HG02884 (cell line): ENCODE data around the gene TBX15.

Source experiments
- ATAC-seq: cut with Tn5 transposase; IDR thresholded peaks from one replicate; pipeline ENCODE4 v1.9.1; 2021; ENCODE audit warnings: mild to moderate bottlenecking, moderate library complexity; ENCODE audit not compliant: unreplicated experiment

Gene TBX15

DNA sequence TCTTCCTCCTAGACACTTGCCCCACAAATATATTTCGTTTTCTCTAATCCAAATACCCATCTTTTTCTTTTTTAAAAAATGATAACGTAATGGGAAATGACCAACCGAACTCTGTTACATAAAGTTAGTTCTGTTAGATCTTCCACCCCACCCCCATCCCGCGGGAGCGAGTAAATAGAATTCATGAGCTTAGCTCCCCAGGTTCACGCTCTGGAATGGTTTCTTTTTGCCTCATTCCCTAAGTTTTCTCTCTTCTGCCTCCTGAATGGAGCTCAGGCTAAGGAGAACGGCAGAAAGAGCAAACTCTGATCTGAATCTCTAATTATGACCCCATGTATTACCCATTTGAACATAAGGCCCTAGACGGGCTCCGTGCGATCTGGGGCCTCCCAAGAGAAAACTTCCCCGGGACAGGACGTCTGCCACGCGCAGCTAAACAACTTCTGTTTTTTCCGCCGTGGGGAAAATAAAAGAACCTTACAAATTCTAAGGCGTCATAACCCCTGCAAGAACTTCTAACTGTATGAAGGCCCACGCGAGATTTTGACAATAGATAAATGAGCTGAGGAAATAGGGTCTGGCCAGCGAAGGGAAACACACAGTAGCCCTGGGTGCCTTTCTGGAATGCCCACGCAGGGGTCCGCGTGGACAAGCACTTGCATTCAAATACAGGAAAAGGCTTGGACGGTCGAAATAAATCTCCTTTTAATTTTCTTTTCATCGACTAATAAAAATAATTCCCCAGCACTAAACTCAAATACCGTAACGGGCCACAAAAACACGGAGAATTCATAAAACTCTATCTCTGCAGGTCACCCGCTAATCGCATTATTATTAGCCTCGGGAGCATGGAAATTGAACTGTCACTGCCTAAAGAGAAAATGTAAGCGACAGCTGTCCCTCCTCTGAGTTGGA is 2.2 kb downstream of the TBX15 start:
- ATAC-seq = no peak

DNA sequence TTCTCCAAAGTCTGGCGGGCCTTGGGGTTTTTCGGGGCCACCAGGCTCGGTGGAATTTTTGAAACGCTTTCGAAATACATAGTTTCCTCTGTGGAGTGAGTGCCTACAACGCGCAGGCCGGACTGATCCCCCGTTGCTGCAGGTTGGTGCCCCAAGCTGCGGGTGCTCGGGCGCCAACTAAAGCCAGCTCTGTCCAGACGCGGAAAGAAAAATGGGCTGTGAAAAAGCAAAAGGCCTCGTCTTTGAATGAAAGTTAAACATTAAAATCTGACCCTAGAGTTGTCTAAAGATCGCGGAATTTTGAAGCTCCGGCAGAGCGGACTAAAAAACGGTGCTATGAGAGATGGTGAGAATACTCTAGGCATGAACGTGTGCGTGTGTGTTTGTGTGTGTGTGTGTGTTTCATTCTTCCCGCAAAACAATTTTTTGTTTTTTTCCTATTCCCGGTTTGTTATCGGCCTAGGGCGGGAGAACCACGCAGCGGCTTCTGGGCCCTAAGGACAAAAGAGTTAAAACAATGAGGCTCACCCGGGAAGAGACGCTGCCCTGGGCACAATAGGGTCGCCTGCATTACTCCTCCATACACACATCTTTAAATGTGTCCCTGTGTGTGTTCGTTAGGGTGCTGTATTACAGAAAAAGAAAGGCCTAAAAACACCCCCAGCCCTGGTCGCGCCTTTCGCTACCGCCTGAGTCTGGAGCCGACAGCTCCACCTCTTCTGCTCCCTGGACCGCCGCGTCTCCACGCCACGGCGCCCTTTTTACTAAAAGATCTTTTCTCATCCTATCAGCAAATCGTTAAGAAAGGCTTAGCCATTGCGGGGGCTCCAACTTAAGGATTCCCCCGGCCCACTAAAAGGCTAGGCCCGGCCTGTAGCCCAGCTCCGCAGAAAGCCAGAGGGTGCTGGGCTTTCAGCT is 3.2 kb downstream of the TBX15 start:
- no peak for ATAC-seq

DNA sequence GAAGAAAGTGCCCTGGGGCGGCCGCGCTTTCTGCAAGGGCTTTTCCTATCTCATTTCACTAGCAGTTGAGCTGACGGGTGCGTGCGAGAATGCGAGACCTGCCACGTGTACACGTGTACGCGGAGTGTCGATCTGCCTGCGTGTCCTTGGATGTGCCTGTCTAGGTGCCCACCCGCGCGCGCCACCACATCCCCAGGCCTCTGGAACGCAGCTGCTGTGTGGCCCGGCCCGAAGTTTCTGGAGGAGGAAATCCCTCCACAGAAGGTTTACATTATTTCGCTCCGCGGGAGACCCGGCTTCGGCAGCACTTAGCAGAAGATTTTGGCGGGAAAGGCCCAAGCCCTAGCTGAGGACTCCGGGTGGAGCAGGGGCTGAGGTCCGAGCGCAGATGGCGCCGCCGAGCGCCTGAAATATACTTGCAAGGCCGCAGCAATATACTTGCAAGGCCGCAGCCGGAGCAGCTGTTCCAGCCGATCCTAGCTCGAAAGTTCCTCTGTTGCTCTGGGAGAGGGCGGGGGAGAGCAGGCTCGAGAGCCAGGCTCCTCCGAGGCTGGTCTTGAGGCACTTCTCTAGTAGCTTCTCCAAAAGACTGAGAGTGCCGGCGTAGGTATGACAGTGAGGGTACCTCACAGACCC is 3.9 kb downstream of the TBX15 start:
- no peak for ATAC-seq

DNA sequence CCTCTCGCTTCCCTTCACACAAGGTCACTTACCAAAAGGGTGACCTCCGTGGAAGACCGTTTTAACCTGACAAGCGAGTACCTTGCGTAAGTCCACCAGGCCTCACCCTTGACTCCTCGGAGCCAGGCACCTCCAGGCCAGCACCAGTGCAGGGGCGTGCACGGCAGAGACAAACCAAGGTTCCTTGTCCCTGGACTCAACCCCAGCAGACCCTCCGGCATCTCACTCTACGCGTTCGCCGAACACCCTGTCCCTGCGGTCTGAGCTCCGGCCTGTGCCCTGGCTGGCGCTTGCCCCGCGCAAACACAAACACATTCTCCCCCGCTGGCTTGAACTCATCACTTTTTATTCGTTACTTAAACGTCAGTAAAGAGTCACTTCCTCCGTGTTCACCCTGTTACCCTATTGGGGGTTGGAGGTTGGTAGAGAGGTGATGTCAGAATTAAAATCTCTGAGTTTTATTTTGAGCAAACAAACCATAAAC is 4.5 kb downstream of the TBX15 start:
- ATAC-seq = no peak

DNA sequence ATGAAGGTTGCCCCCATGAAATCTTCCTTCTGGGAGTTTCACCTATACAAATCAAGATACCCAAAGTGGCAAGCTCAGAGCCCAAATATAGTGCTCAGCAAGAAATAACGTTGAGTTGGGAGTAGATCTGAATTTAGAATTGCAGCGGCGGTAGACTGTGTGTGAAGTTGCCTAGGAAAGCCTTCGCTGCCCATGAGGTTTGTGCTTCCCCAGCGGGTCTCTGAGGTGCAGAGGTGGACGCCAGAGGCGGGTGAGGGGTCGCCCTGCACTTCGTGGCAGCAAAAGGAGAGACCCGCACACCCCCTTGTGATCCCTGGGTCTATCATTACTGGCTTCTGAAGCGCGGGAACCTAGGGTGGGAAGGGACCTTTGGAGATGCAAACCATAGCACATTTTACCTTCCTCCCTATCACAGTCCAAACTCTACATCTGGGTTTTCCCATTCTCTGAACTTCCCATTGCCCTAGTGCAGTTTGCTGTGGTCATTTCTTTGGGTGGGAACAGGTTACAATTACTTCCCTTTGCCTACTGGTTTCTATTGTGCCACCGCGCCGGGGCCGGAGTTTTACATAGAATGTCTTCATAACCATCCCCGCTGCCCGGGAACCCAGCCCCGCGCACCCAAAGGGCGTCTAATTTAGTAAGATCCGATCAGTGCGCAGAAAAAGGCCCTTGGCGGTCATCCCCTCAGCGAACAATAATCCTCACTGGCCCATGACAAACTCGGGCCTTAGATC is 5.2 kb downstream of the TBX15 start:
- no peak for ATAC-seq

DNA sequence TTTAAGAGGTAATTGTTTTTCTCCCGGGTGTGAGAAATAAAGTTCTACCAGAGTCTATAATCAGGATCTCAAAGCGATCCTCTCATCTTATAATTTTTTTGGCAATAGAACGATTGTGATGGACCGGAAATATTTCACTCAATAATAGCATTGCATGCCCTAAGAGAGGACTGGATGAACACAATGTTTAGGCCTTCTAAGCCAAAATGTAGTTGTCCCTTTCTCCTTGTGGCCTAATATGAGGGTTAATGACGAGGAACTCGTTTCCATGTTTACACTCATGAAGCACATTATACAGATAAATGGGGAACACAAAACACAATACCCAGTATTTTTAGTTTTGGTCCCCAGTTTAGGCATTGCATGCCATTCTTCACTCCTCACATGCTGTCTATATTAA is 5.9 kb downstream of the TBX15 start:
- no peak for ATAC-seq

DNA sequence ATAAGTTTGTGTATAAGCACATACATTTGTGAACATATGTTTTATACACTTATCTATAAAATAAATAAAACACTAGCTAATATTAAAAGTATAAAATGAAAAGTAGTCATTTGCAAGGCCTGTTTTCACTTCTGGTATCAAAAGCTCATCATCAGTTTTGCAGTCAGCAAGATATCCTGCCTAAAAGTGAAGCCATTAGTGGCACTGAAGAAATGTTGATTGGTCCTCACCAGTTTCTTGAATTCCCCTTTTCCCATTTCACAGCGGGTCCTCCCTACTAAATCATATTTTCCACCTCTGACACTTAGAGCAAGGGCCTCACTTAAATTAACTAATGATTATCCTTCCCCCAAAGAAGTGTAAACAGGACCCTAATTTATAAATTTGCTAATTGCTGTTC is 6.7 kb downstream of the TBX15 start:
- ATAC-seq = no peak

DNA sequence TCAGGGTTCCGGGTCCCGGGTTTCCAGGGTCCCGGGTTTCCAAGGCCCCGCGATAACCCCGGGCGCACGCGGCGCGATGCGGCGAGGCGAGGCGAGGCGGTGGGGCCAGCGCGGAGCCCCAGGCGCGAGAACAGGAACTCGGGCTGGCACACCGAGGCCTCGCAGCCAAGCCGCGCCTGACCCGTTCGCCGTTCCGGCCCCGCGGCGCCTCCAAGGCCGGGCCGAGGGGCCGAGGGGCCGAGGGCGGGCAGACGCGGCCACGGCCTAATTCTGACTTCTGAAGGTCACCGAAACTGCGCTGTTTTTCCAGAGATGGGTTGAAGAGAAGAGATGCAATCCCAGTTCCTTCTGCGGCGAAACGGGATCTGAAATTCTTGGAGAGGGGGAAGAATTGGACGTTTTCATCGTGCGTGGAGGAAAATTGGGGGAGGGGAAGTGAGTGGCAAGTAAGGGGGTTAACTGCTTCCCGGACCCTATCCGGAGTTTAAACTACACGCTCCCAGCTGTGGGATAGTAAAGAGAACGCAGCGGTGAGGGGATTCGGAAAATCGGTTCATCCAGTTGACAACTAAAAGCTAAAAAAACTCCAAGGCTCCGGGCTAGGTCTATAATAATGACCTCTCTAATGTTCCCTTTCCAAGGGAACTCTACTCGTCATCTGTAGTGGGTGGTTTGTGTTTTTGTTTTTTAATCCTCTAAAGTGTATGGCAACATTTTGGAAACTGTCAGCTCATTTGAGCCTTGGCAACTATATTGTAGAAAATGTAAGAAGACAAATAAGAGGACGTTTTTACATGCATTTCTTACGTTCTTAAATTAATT is 8.2 kb downstream of the TBX15 start:
- no peak for ATAC-seq

DNA sequence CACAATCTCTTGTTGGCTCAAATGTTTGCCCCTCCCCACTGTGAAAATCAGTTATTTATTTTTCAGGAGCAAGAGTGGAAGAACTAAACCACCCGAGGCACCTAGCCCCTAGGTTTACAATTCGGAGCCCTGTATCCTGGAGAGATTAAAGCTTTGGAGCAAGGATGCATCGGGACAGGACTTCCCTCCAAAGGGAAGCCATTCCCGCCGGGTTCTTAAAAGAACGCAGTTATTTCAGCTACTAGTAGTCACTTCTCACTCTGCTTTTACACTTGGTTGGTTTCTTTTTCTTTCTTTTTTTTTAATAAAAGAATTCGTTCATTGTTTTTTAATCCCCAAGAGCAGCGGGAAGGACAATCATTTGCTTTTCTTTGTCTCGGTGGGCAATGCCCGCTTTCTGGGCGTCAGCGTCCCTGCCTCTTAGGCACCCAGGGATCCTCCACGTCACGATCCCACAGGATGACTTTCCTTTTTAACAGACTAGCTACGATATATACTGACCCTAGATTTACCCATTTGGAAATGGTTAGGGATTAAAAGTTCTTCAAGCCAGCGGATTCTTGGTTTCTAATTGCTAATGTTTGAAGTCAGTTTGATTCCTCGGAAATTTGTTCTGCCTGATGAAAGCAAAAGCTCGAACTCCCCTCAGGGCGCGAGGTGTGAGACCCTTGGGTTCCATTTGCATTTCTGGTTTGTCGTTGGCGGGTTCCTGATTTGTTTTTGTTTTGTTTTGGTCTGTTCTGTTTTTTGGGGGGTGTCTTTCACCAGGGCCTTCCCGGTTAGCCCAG is 9.0 kb downstream of the TBX15 start:
- no peak for ATAC-seq

DNA sequence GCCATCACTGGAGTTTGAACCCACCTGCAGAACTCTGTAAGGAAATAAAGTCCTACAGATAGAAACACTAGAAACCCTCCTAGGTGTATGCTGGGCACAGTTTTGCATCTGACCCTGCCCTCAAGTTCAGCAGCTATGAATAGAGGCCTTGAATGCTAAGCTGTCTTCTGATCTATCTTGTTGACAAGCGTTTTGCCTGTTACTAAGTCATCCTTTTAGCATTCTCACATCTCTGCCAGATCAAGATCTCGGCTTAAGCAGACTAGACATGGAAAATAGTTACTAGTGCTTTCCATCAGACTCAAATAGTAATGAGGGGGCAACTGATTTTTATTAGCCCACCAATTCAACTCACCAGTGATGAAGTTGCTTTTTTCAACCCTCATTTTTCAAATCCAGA is 10.5 kb downstream of the TBX15 start:
- no peak for ATAC-seq

DNA sequence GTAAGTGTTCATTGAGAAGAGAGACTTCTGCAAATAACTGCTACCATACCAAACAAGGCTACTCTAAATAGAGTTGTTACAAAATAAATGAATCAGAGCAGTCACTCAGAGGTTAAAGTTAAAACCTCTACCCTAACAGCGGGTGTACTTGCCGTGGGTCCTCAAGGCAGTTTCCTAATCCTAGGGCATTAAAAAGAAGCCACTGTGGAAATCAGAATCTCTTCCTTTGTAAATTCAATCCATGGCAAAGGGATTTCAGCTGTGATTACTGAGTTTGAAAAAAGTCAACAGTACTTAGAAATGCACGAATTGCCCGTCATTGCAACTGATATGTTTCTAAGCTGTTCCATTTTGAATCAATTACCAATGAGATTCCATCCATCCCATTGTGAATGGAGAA is 13.5 kb downstream of the TBX15 start:
- ATAC-seq = no peak

DNA sequence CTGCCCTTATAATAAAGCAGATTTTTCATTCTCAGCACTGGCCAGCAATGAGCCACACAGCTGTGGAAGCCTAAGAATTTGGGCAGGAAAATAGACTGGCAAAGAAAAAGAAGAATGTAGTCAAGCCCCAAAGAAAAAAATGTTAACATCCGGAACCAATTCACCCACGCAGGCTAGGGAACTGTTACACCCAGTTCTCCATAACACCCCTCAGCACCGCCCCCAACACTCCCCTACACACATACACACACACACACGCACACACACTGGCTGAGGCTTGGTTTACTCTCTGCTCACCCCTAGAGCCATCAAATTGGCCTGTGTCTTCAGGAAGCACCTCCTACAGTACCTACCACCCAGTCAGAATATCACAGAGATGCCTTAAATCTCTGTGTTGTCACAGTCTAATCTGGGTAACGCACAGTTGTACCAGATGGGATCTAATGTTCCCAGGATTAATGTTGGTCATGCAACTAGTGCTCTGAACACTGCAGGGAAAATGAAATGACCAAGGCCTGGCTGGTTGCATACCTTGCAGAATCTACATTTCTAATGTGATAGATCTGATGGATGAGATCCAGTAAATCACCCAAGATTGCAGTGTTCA is 14.5 kb downstream of the TBX15 start:
- ATAC-seq = no peak

DNA sequence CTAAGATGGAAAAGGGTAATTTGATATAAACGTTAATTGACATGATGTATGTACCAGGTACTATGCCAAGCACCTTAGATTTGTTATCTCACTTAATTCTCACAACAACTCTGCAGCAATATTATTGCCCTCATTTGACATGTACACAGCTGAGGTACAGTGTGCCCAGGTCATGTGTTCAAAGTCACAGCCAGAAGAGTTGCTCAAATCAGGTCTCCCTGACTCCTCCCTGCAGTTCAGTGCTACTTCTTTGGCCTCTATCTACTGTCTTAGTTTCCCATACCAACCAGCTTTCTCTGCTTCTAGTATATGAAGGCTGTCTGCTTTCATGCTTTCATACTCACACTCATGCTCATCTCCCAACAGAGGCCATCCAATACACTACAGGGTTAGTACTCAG is 15.1 kb downstream of the TBX15 start:
- ATAC-seq = no peak

DNA sequence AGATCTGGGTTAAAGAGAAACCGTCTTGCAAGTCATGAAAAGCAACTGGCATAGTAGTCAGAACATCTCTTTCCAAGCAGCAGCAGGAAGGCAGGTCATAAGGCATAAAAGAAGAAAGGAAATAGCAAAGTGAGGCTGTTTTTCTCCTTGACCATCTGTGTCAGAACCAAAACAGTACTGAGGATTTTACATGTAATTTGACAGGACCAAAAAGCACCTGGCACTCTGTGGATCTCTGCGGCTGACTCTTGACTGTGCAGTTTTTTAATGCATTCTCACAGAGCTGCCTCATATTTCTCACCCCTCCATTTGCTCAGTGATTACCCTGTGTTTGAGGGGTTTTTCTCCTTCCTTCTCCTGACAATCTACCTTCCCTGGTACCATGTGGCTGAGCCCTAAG is 17.7 kb downstream of the TBX15 start:
- no peak for ATAC-seq

DNA sequence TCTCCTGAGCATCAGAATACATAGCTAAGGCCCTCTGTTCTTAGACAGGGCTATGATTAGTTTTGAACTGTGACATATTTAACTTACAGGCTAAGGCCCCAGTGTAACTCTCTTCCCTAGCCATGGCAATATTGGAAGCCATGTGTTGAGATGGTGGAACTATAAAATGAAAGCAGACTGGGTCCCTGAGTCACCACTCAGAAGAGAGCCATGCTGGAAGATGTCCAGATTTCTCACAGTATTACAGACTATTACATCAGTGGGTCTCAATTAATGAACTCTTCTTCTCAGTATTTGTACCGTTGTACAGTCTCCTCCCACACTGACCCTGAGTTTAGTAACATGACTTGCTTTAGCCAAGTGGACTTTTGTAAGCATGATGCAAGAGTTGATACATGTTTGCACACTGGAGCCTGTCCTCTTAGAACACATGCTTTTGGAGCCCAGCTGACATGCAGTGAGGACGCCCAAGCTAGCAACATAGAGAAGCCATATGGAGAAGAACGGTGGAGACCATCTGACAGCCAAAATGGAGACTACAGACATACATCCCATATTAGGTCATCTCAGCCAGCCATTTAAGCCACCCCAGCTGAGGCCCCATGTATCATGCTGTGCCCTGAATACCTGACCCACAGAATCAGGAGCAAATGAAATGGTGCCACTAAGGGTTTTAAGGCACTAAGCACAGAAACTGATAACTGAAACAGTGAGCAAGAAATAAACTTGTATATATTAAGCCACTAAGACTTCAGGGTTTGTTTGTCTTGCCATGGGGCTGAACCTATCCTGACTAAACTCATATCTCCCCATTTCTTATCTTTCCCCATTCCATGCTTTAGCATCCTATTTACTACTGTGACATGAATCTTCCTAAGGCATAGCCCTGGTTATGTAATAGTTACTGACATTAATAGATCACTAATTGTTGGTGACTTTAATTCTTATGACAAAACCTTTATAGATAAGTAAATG is 24.4 kb downstream of the TBX15 start:
- no peak for ATAC-seq

DNA sequence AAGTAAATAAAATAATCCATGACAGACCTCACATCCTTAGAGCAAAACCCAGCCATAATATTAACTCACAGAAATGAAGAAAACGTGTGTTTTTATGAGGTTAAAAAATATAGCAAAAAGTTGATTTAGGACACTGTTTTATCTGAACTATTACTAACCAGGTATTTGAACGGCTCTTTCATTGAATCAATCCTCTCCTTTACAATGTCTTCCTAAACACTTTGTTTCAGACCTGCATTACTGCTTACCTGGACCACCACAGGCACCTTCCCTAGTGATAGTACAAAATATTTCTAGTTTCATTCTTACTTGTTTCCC is 25.0 kb downstream of the TBX15 start:
- ATAC-seq = no peak

DNA sequence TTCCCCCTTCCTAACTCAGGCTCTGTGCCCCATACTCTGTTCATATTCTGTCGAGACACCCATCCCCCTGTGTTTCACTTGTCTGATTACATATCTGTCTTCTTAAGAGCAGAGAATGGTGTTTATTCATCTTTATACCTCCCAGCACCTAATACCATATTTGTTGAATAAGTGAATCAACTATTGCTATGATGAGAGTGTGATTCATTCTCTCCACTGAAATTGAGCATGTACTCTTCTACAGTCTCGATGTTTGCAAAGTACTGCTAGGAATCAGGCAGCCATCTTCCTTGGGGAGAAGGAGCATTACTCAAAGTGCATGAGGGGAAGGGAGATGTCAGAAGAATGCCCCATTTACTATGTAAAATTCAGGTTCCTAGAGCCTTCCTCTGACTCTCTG is 27.0 kb downstream of the TBX15 start:
- ATAC-seq = no peak
